Raji (cell line): ENCODE measurements around the gene FAM149A.

ENCODE experiments used
- POLR2A ChIP-seq: IDR thresholded peaks from 2 replicates; pipeline ENCODE4 v1.6.1; 2011; ENCODE audit warnings: low read depth, low read length, control low read depth; ENCODE audit not compliant: insufficient read depth

FAM149A gene

GRCh38 chr4:186201535-186202230, 97.2 kb downstream of the FAM149A start:
- no peak for TF ChIP-seq POLR2A

GRCh38 chr4:186202490-186203140, 98.1 kb downstream of the FAM149A start:
- no peak for TF ChIP-seq POLR2A

GRCh38 chr4:186203406-186203805, 98.9 kb downstream of the FAM149A start:
- no peak for TF ChIP-seq POLR2A

GRCh38 chr4:186204103-186204559, 99.6 kb downstream of the FAM149A start:
- no peak for TF ChIP-seq POLR2A

- no peak for TF ChIP-seq POLR2A
Observed at GRCh38 chr4:186204686-186205085, 100.2 kb downstream of the FAM149A start.

- TF ChIP-seq POLR2A, result no peak
Observed at GRCh38 chr4:186205156-186205555, 100.7 kb downstream of the FAM149A start.

- no peak for TF ChIP-seq POLR2A
Observed at GRCh38 chr4:186216465-186217024, 112.0 kb downstream of the FAM149A start.

GRCh38 chr4:186217733-186218293, 113.3 kb downstream of the FAM149A start:
- no peak for TF ChIP-seq POLR2A

GRCh38 chr4:186221624-186222023, 117.1 kb downstream of the FAM149A start:
- TF ChIP-seq POLR2A, result no peak
